Body of pancreas (tissue), 4 donors: ENCODE data around the gene MATN1. TPM values are rescaled to one million over a fixed set of nuclear protein-coding genes. Genes with fewer than 3 reads are reported as not detected.

Source experiments
- ATAC-seq: fragments of 150-250 bp; one replicate; pipeline ENCODE4 v1.9.1; 2016
- DNase-seq, 4 donors: peaks; one replicate each; pipeline ENCODE4 v3.0.0-alpha.2; 2019
- H3K27ac ChIP-seq, 4 donors: fragments of 200-600 bp; sonication (generic); 1 replicate in 3 of 4; 2 replicates in 1 of 4; pipeline versions ENCODE4 v1.5.1 to v1.6.1; 2016 to 2019; ENCODE audit warnings: mild to moderate bottlenecking in 1 of 4, mixed read lengths in 1 of 4, moderate library complexity in 1 of 4
- H3K27me3 ChIP-seq, 2 donors: fragments of 200-600 bp; sonication (generic); one replicate each; pipeline ENCODE4 v1.6.0; 2016; ENCODE audit warnings: mild to moderate bottlenecking in 1 of 2
- H3K36me3 ChIP-seq, 2 donors: fragments of 200-600 bp; sonication (generic); replicated peaks in 1 of 2; 2 replicates each; pipeline ENCODE4 v1.5.1; 2016; ENCODE audit warnings: low read depth in 2 of 2; ENCODE audit not compliant: insufficient read depth in 1 of 2
- H3K4me1 ChIP-seq: fragments of 200-600 bp; sonication (generic); one replicate; pipeline ENCODE4 v1.6.0; 2016
- H3K4me3 ChIP-seq, 2 donors: fragments of 200-600 bp; sonication (generic); 1 replicate in 1 of 2; 2 replicates in 1 of 2; pipeline ENCODE4 v1.5.1; 2016 to 2019
- H3K9me3 ChIP-seq, 3 donors: fragments of 200-600 bp; sonication (generic); 1 replicate in 2 of 3; 2 replicates in 1 of 3; pipeline ENCODE4 v1.5.1; 2016
- CTCF ChIP-seq, 7 experiments: fragments of 450-650 bp in 4 of 7; fragments of 200-600 bp in 3 of 7; sonication (generic) in 3 of 7; IDR thresholded peaks; one replicate each; pipeline ENCODE4 v1.5.1; 2016 to 2019; ENCODE audit warnings: antibody characterized with exemption in 7 of 7
- POLR2A ChIP-seq, 3 donors: fragments of 450-650 bp; IDR thresholded peaks; one replicate each; pipeline ENCODE4 v1.6.1; 2016; ENCODE audit warnings: antibody characterized with exemption in 3 of 3, mild to moderate bottlenecking in 2 of 3
- WGBS, 2 donors: methylation state at CpG; one replicate each; pipeline ENCODE4 v1.1.5; 2017; 5-methylcytosine and 5-hydroxymethylcytosine counted together
- intact Hi-C: fragments of 100-400 bp; cut with DNase I; formaldehyde crosslinking; loops from one replicate; pipeline ENCODE4 v1.15.1; 2023
- total RNA-seq, 2 donors: library from RNA; depleted of rRNA; stranded (reverse); fragments of >200 nt; gene quantifications; one replicate each; pipeline ENCODE4 v1.1.0, GENCODE V29; 2016

MATN1 gene
- total RNA-seq, 2 donors from 2014 or later: 0.33 TPM; not detected in 1

GRCh38 chr1:30735124-30735523, 11.7 kb upstream of the MATN1 start:
- no peak for TF ChIP-seq POLR2A (IDR thresholded peaks at IDR 0.05)
- TF ChIP-seq CTCF (IDR thresholded peaks at IDR 0.05): no peak
- ATAC-seq (no peak), DNase-seq (no peak)
- Histone ChIP-seq H3K4me3 (no peak overlapping the region), H3K27ac (no peak overlapping the region), H3K9me3 (no peaks in the 10 kb centered on the region), H3K36me3 (no peaks in the 10 kb centered on the region), H3K27me3 (no peaks in the 10 kb centered on the region), H3K4me1 (no peaks in the 10 kb centered on the region)
- 57 to 65% methylated on average over 6 of the region's 6 CpGs for WGBS, 2 donors
- intact Hi-C loops: no loop called here

- no peak for TF ChIP-seq CTCF (IDR thresholded peaks at IDR 0.05)
- no peak for TF ChIP-seq POLR2A (IDR thresholded peaks at IDR 0.05)
- no peaks in the 10 kb centered on the region for H3K27me3 ChIP-seq
- no peaks in the 10 kb centered on the region for H3K9me3 ChIP-seq
- no peak overlapping the region for H3K4me3 ChIP-seq
- no peaks in the 10 kb centered on the region for H3K4me1 ChIP-seq
- intact Hi-C loops: no loop called here
- DNase-seq: no peak
- no peaks in the 10 kb centered on the region for H3K36me3 ChIP-seq
- H3K27ac ChIP-seq: no peak overlapping the region
- 84 to 98% methylated on average over 4 of the region's 4 CpGs for WGBS, 2 donors
- ATAC-seq: no peak
Observed at GRCh38 chr1:30734580-30734979, 11.2 kb upstream of the MATN1 start.

- intact Hi-C loops: no loop called here
- Histone ChIP-seq H3K36me3 (no peaks in the 10 kb centered on the region), H3K27ac (no peak overlapping the region), H3K27me3 (no peaks in the 10 kb centered on the region), H3K4me3 (no peak overlapping the region), H3K4me1 (no peaks in the 10 kb centered on the region), H3K9me3 (no peaks in the 10 kb centered on the region)
- WGBS, 2 donors: 88 to 96% methylated on average over 4 of the region's 4 CpGs
- ATAC-seq (no peak), DNase-seq (no peak)
- no peak for TF ChIP-seq POLR2A (IDR thresholded peaks at IDR 0.05)
- TF ChIP-seq CTCF (IDR thresholded peaks at IDR 0.05): no peak
Observed at GRCh38 chr1:30734106-30734505, 10.7 kb upstream of the MATN1 start.

DNA sequence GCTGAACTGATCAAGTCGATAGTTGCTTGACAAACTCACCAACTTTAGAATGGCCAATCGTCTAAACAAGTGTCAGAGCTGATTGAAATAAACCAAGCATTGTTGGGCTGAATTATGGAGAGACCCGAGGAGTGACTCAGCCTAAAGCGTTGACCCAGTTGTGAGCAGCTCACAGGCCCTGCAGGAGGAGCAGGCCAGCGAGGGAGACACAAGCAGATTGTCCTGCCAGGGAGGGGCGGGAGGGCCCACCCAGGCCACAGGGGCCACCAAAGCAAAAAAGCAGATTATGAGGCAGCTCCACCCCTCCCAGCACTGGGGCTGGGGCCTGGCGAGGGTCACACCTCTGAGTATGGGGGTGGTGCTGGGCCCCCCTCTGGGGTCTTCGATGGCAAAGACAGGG, 10.1 kb upstream of the MATN1 start:
- Histone ChIP-seq H3K4me3 (no peak overlapping the region), H3K4me1 (no peaks in the 10 kb centered on the region), H3K36me3 (no peaks in the 10 kb centered on the region), H3K9me3 (no peaks in the 10 kb centered on the region), H3K27me3 (no peaks in the 10 kb centered on the region), H3K27ac (no peak overlapping the region)
- TF ChIP-seq POLR2A (IDR thresholded peaks at IDR 0.05) (no peak), CTCF (IDR thresholded peaks at IDR 0.05) (no peak)
- DNase-seq (no peak), ATAC-seq (no peak)
- 53 to 73% methylated on average over 4 to 8 of the region's 8 CpGs for WGBS, 2 donors
- intact Hi-C loops: no loop called here

GRCh38 chr1:30732277-30732996, 9.1 kb upstream of the MATN1 start:
- DNase-seq (no peak), ATAC-seq (no peak)
- Histone ChIP-seq H3K36me3 (no peaks in the 10 kb centered on the region), H3K27ac (no peak overlapping the region), H3K27me3 (no peaks in the 10 kb centered on the region), H3K4me3 (no peak overlapping the region), H3K9me3 (no peaks in the 10 kb centered on the region), H3K4me1 (no peaks in the 10 kb centered on the region)
- WGBS, 2 donors: 66% methylated on average over 10 of the region's 10 CpGs; no CpG with 5 or more reads in 1 of the 2 donors
- intact Hi-C loops: no loop called here
- no peak for TF ChIP-seq CTCF (IDR thresholded peaks at IDR 0.05)
- no peak for TF ChIP-seq POLR2A (IDR thresholded peaks at IDR 0.05)
